ENCODE data around the gene SMIM15.

- TF ChIP-seq CTCF (conservative IDR thresholded peaks at IDR 0.05; ENCODE audit: low read depth, low read length): no peak
- TF ChIP-seq RFX5 (IDR thresholded peaks at IDR 0.05; ENCODE audit: low read depth, low read length): no peak
- TF ChIP-seq POLR2A (IDR thresholded peaks at IDR 0.05; ENCODE audit: low read depth, low read length): no peak
- no peak for TF ChIP-seq RCOR1 (IDR thresholded peaks at IDR 0.05; ENCODE audit: insufficient replicate concordance, low read length)
- TF ChIP-seq MAFK (IDR thresholded peaks at IDR 0.05; ENCODE audit: low read depth, low read length): no peak
- TF ChIP-seq, protein P1, sequence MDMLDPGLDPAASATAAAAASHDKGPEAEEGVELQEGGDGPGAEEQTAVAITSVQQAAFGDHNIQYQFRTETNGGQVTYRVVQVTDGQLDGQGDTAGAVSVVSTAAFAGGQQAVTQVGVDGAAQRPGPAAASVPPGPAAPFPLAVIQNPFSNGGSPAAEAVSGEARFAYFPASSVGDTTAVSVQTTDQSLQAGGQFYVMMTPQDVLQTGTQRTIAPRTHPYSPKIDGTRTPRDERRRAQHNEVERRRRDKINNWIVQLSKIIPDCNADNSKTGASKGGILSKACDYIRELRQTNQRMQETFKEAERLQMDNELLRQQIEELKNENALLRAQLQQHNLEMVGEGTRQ (IDR thresholded peaks at IDR 0.05; ENCODE audit: low read depth, low read length): no peak
- TF ChIP-seq SMC3 (IDR thresholded peaks at IDR 0.05; ENCODE audit: low read depth, low read length): no peak
- no peak for TF ChIP-seq BHLHE40 (IDR thresholded peaks at IDR 0.05; ENCODE audit: low read depth, low read length)
- TF ChIP-seq CHD1 (IDR thresholded peaks at IDR 0.05; ENCODE audit: low read depth, low read length): no peak
- no peak for TF ChIP-seq RAD21 (IDR thresholded peaks at IDR 0.05; ENCODE audit: low read length)
- no peak for TF ChIP-seq CEBPB (IDR thresholded peaks at IDR 0.05; ENCODE audit: low read depth, low read length)
- TF ChIP-seq MXI1 (IDR thresholded peaks at IDR 0.05; ENCODE audit: borderline replicate concordance, low read depth, low read length): no peak
Observed at GRCh38 chr5:61120534-61120933, 41.7 kb downstream of the SMIM15 start.
